NCI-H2107 treated with DMSO at 0.1 percent for 48 hours (cell line): Measurements from ENCODE around the gene VPS8.
"Not testable (repeated sequence)": the region's sequence is repeated elsewhere in the genome, so short reads cannot be mapped to it uniquely, and the experiment has no call there.

Experiments used
- DNase-seq: peaks from one replicate; lab custom pipeline; 2025; ENCODE audit not compliant: unreplicated experiment; lab: John Stamatoyannopoulos, UW

VPS8 gene

DNA sequence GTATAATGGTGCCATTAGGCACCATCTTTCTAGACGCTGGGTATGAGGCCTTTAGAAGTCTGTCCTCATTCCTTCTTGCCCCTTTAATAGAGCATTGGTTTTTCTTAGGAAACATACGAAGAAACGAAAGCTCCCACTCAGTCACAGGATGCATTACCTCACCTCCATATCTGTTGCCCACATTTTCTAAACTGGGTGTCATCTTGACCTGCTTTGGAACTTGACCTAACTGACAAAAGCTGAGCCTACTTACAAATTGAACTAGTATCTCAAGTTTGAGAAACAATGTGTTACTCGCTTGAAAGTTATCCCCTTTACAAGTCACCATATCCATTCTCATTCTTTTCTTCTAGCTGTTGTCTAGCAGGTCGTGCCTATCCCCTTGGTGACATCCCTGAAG, 102.7 kb downstream of the VPS8 start:
- no peak for DNase-seq

- DNase-seq = no peak
These were observed 106.8 kb downstream of the VPS8 start for GRCh38 chr3:184918750-184919149.

- DNase-seq = no peak
These were observed 107.7 kb downstream of the VPS8 start for GRCh38 chr3:184919651-184920050.

DNA sequence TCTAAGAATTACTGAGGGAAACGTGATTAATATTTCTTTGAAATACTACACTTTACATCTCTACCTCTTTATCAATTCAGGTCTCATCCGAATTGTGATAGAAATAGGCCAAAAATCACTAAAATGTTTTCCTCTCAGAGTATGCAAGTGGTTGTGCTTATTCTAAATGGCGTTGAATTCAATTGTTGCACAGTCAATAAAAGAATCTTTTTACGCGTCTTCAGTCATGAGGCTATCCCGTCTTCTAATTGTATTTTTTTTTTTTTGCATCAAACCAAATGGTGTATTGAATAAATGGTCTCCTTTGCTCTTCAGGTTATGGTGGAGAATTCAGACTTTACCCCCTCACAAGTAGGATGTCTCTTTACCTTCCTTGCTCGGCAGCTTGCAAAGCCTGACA, 112.6 kb downstream of the VPS8 start:
- DNase-seq = no peak

GRCh38 chr3:184927796-184928315, 115.9 kb downstream of the VPS8 start:
- no peak for DNase-seq

DNA sequence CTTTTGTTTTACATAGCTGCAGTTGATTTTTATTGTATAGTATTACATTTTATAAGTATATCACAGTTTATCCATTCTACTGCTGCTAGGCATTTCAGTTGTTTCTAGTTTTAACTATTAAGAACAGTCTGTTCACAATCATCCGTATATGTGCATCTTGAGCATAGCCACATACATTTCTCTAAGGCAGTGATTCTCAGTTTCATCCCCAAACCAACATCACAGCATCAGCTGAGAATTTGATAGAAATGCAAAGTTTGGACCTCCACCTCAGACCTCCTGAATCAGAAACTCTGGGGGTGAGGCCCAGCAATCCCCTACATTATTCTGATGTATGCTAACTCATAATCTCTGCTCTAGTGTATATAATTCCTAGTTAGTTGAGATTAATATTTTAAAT, 120.8 kb downstream of the VPS8 start:
- no peak for DNase-seq

GRCh38 chr3:184937611-184938010, 125.6 kb downstream of the VPS8 start:
- no peak for DNase-seq

DNA sequence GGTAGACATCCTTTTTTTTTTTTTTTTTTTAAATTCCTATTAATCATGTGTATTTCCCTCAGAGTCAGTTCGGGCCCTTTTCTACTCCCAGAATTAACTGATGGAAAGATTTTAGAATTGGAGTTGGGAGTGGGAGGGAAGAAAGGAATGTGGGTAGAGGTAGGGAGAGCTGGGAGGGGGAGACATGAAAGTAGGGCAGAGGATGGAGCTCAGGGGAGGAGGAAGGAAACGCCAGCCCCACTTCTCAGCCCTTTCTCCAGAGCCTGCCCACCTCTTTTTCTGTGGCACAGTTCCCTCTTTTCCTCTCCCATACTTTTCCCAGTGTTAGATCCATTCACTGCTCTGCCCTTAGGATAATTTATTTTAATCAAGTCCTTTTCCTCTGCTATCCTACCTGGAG, 129.4 kb downstream of the VPS8 start:
- no peak for DNase-seq

GRCh38 chr3:184942735-184943134, 130.8 kb downstream of the VPS8 start:
- no peak for DNase-seq

- no peak for DNase-seq
These were observed 132.3 kb downstream of the VPS8 start for GRCh38 chr3:184944241-184944640.

DNA sequence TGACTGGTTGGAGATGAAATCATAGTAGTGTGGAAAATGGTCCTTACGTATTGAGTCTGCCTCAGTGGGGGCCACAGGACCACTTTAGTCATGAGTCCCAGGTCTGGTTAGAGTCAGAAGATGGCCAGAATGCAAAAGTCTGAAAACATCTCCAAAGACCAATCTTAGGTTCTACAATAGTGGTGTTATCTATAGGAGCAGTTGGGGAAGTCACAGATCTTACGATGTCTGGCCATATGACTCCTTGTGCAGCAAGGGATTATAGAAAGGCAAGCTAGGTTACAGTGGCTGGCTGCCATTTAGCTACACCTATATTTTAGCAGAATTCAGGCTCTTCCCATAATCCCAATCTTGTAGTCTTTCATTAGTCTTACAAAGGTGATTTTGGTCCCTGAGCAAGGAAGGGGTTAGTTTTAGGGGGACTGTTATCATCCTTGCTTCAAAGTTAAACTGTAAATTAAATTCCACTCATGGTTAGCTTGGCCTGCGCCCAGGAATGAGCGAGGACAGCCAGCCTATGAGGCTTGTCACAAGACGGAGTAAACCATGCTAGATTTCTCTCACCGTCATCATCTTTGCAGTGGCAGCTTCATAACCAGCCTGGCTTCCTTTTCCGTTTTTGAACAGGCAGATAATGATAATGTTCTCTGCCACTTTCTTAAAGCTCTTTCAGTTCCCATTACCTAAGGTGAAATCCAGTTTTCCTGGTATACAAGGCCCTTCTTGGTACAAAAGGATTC, 134.1 kb downstream of the VPS8 start:
- no peak for DNase-seq

DNA sequence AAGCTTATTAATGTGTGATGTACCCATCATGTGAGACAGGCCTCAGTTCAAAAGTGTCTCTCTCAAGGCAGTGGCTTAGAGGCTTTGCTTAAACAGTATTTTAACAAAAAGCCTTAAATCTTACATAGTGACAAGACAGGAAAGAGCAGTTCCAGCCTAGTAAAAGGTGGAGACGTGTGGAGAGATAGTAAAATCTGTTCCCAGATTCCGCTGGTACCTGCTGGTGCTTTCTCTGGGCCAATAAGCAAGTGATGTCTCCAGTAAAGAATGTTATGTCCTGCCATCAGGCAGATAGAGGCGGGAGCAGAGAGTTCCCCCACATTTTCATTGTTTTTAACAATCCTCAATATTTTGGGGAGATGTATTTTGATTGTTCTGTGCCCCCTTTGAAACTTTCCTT, 135.0 kb downstream of the VPS8 start:
- no peak for DNase-seq

DNA sequence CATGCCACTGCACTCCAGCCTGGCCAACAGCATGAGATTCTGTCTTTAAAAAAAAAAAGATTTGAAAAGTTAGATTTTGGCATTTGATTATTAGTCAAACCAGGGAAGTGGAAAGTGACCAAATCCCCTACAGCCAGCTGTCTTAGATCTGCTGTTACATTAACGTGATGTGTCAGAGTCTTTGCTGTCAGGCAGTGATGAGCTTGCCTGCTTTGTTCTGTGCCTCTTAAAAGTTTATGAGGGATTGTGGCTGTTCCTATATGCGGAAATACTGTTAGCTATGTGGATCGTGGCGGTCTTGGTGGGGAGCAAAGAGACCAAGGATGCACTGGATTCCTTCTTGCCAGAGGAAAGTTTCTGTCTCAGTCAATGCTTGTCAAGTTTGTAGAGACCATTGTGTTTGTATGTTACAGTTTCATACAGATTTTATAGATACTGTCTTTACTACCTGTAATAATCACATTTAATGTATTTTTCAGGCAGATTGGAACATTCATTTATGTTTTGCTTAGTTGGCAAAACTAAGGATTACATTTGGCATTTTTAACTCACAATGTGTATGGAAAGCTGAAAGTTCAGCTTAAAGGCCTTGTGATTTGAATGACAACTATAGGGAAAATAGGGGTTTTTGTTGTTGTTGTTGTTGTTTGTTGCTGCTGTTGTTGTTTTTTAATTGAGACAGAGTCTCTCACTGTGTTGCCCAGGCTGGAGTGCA, 137.4 kb downstream of the VPS8 start:
- no peak for DNase-seq

- not testable (repeated sequence) for DNase-seq
These were observed 138.8 kb downstream of the VPS8 start for GRCh38 chr3:184950816-184951215.

- no peak for DNase-seq
These were observed 140.7 kb downstream of the VPS8 start for GRCh38 chr3:184952671-184953070.

DNA sequence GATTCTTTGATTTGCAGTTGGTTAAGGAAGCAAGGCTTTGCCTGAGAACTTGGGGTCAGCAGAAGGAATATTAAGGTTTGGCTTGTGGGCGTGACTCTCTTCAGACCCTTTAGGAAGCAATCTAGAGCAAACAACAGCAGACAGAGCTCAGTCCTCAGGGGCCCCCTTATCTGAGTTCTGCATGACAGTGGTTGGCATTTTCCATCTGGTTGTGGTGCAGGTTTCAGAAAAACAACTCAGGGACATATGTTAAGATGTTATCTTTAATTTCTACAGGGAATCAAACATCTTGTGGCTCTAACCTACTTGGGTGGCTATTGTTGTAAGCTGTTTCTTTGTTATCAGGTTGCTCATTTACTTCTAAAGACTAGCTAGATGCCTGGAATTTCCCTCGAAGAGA, 141.4 kb downstream of the VPS8 start:
- DNase-seq = no peak

- DNase-seq = no peak
These were observed 142.3 kb downstream of the VPS8 start for GRCh38 chr3:184954251-184954650.

DNA sequence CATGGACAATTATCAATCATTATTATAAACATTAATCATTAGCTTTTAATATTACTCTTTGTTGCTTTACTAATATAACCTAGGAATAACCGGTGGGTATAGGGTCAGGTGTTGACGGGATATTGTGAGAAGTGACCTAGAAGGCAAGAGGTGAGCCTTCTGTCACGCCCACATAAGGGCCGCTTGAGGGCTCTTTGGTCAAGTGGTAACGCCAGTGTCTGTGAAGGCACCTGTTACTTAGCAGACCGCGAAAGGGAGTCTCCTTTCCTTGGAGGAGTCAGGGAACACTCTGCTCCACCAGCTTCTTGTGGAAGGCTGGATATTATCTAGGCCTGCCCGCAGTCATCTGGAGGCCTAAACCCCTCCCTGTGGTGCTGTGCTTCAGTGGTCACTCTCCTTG, 142.9 kb downstream of the VPS8 start:
- DNase-seq = not testable (repeated sequence)

GRCh38 chr3:184965639-184966430, 153.9 kb downstream of the VPS8 start:
- DNase-seq = no peak

GRCh38 chr3:184968115-184968514, 156.1 kb downstream of the VPS8 start:
- no peak for DNase-seq

GRCh38 chr3:184970186-184970585, 158.2 kb downstream of the VPS8 start:
- DNase-seq = no peak

- DNase-seq = no peak
These were observed 165.8 kb downstream of the VPS8 start for GRCh38 chr3:184977796-184978195.
